GM18499 (cell line): ENCODE measurements around the gene MXD3.
"Not testable (repeated sequence)": the region's sequence is repeated elsewhere in the genome, so short reads cannot be mapped to it uniquely, and the experiment has no call there.

Source experiments
- ATAC-seq: cut with Tn5 transposase; IDR thresholded peaks from one replicate; pipeline ENCODE4 v1.9.1; 2021; ENCODE audit warnings: moderate number of reproducible peaks; ENCODE audit not compliant: insufficient read depth, unreplicated experiment

MXD3 gene

GRCh38 chr5:177288191-177288590 is 23.5 kb downstream of the MXD3 start:
- no peak for ATAC-seq

GRCh38 chr5:177276886-177277285 is 34.8 kb downstream of the MXD3 start:
- ATAC-seq = no peak

GRCh38 chr5:177275883-177276282 is 35.8 kb downstream of the MXD3 start:
- ATAC-seq = no peak

- ATAC-seq = no peak
These were observed 40.6 kb downstream of the MXD3 start for GRCh38 chr5:177271113-177271512.

GRCh38 chr5:177270653-177271052 is 41.0 kb downstream of the MXD3 start:
- no peak for ATAC-seq

- no peak for ATAC-seq
These were observed 41.7 kb downstream of the MXD3 start for GRCh38 chr5:177269976-177270375.

GRCh38 chr5:177269232-177269895 is 42.3 kb downstream of the MXD3 start:
- ATAC-seq = no peak

- ATAC-seq = no peak
These were observed 46.3 kb downstream of the MXD3 start for GRCh38 chr5:177265395-177265794.

GRCh38 chr5:177264178-177264577 is 47.5 kb downstream of the MXD3 start:
- no peak for ATAC-seq

- no peak for ATAC-seq
These were observed 50.2 kb downstream of the MXD3 start for GRCh38 chr5:177261510-177261909.

GRCh38 chr5:177260961-177261360 is 50.7 kb downstream of the MXD3 start:
- ATAC-seq = no peak

GRCh38 chr5:177258711-177259110 is 53.0 kb downstream of the MXD3 start:
- ATAC-seq = not testable (repeated sequence)
